ENCODE results near the gene RASA2. TPM values are rescaled to one million over a fixed set of nuclear protein-coding genes. Genes with fewer than 3 reads are reported as not detected.
A peak's percentile ranks its signal among the peaks of the same experiment; 100 is the strongest.
"Not testable (repeated sequence)": the region's sequence is repeated elsewhere in the genome, so short reads cannot be mapped to it uniquely, and the experiment has no call there.

Gene RASA2
- total RNA-seq, 3 donors from 2014 or later, result 15.5 to 22.5 (median 21.7) TPM

- TF ChIP-seq, protein P1, sequence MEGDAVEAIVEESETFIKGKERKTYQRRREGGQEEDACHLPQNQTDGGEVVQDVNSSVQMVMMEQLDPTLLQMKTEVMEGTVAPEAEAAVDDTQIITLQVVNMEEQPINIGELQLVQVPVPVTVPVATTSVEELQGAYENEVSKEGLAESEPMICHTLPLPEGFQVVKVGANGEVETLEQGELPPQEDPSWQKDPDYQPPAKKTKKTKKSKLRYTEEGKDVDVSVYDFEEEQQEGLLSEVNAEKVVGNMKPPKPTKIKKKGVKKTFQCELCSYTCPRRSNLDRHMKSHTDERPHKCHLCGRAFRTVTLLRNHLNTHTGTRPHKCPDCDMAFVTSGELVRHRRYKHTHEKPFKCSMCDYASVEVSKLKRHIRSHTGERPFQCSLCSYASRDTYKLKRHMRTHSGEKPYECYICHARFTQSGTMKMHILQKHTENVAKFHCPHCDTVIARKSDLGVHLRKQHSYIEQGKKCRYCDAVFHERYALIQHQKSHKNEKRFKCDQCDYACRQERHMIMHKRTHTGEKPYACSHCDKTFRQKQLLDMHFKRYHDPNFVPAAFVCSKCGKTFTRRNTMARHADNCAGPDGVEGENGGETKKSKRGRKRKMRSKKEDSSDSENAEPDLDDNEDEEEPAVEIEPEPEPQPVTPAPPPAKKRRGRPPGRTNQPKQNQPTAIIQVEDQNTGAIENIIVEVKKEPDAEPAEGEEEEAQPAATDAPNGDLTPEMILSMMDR (IDR thresholded peaks at IDR 0.05), result no peak
- no peaks in the 10 kb centered on the region for H3K36me3 ChIP-seq (ENCODE audit: low read depth)
Measured at GRCh38 chr3:141623691-141624090, 136.9 kb downstream of the RASA2 start.

DNA sequence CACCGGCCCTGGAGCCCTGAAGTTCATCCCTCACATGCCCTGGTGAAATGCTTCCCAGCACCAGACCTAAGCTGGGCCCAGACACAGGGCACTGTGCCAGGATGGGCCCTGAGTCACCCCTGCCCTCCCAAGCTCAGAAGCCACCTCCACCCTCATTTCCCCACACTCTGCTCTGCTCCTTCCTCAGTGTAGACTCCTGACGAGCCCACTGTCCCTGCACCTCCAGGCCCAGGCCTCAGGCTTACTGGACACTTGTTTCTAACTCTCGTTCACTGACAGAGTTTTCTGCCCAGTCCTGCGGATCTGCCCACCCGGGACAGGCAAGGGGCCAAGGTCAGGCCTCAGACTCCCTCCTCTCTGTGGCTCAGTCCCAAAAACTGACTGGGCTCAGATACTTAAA lies 138.7 kb downstream of the RASA2 start:
- intact Hi-C loops (cut with DNase I, micrococcal nuclease), result no loop called here
- no peaks in the 10 kb centered on the region for H3K36me3 ChIP-seq (ENCODE audit: low read depth)
- H3K4me1 ChIP-seq (ENCODE audit: low read depth), result no peaks in the 10 kb centered on the region
- TF ChIP-seq, protein P1 (IDR thresholded peaks at IDR 0.05), result no peak
- H3K9me3 ChIP-seq, result peaks cover 10% of the 10 kb centered on the region
- DNase-seq (no peak), ATAC-seq (no peak)
- H3K4me3 ChIP-seq, result no peak overlapping the region

More at GRCh38 chr3:141623691-141624090, 136.9 kb downstream of the RASA2 start:
- ATAC-seq, result peak; percentile 24
- no peak overlapping the region for H3K4me3 ChIP-seq
- no peaks in the 10 kb centered on the region for H3K4me1 ChIP-seq (ENCODE audit: low read depth)
- DNase-seq, result no peak
- peaks cover 6% of the 10 kb centered on the region for H3K9me3 ChIP-seq
- intact Hi-C loops (cut with DNase I, micrococcal nuclease), result no loop called here

GRCh38 chr3:141628334-141628733 lies 141.5 kb downstream of the RASA2 start:
- DNase-seq; H3K4me1 ChIP-seq (ENCODE audit: low read depth); H3K36me3 ChIP-seq (ENCODE audit: low read depth); H3K9me3 ChIP-seq; ATAC-seq; intact Hi-C loops (cut with DNase I, micrococcal nuclease); H3K4me3 ChIP-seq: not testable (repeated sequence)

DNA sequence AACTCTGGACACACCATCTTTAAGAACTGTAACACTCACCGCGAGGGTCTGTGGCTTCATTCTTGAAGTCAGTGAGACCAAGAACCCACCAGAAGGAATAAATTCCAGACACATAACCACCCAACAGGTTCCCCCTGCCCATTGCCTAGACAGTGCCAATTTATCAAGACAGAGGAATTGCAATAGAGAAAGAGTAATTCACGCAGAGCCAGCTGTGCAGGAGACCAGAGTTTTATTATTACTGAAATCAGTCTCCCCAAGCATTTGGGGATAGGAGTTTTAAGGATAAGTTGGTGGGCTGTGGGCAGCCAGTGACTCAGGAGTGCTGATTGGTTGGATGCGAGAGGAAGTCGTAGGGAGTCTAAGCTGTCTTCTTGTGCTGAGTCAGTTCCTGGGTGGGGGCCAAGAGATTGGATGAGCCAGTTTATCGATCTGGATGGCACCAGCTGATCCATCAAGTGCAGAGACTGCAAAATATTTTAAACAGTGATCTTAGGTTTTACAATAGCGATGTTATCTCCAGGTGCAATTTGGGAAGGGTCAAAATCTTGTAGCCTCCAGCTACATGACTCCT lies 142.1 kb downstream of the RASA2 start:
- H3K36me3 ChIP-seq (ENCODE audit: low read depth); H3K9me3 ChIP-seq; ATAC-seq; intact Hi-C loops (cut with DNase I, micrococcal nuclease); H3K4me3 ChIP-seq; H3K4me1 ChIP-seq (ENCODE audit: low read depth); DNase-seq: not testable (repeated sequence)

- no peak for DNase-seq
Measured at GRCh38 chr3:141629976-141630375, 143.1 kb downstream of the RASA2 start.

GRCh38 chr3:141632779-141633374 lies 146.1 kb downstream of the RASA2 start:
- TF ChIP-seq, protein P1 (IDR thresholded peaks at IDR 0.05), result no peak
- intact Hi-C loops (cut with DNase I, micrococcal nuclease), result no loop called here
- H3K4me3 ChIP-seq, result no peak overlapping the region
- H3K36me3 ChIP-seq (ENCODE audit: low read depth), result no peaks in the 10 kb centered on the region
- no peak for ATAC-seq
- peaks cover 10% of the 10 kb centered on the region for H3K9me3 ChIP-seq
- no peaks in the 10 kb centered on the region for H3K4me1 ChIP-seq (ENCODE audit: low read depth)
- DNase-seq, result no peak

More at GRCh38 chr3:141629976-141630375, 143.1 kb downstream of the RASA2 start:
- Histone ChIP-seq H3K4me3 (no peak overlapping the region), H3K4me1 (ENCODE audit: low read depth) (no peaks in the 10 kb centered on the region), H3K36me3 (ENCODE audit: low read depth) (no peaks in the 10 kb centered on the region), H3K9me3 (peaks cover 10% of the 10 kb centered on the region)
- intact Hi-C loops (cut with DNase I, micrococcal nuclease), result no loop called here
- TF ChIP-seq, protein P1 (IDR thresholded peaks at IDR 0.05), result no peak
- no peak for ATAC-seq

All from mucosa of descending colon (tissue), 3 donors.